Prostate gland (tissue), 2 donors: ENCODE measurements around the gene NOD2. TPM values are rescaled to one million over a fixed set of nuclear protein-coding genes. Genes with fewer than 3 reads are reported as not detected.

Source experiments
- DNase-seq: peaks from one replicate; pipeline ENCODE4 v3.0.0-alpha.2; 2019; ENCODE audit warnings: low spot score
- H3K27ac ChIP-seq, 2 donors: fragments of 200-600 bp; sonication (generic); 2 replicates each; pipeline ENCODE4 v1.5.1; 2017 to 2019
- H3K27me3 ChIP-seq: fragments of 200-600 bp; sonication (generic); replicated peaks from 2 replicates; pipeline ENCODE4 v1.5.1; 2019; ENCODE audit not compliant: insufficient read depth
- H3K36me3 ChIP-seq, 2 donors: fragments of 200-600 bp; sonication (generic); 1 replicate in 1 of 2; 2 replicates in 1 of 2; pipeline versions ENCODE4 v1.5.1 to v1.8.1; 2017 to 2019
- H3K4me1 ChIP-seq: fragments of 200-600 bp; sonication (generic); replicated peaks from 2 replicates; pipeline ENCODE4 v1.5.1; 2019
- H3K4me3 ChIP-seq, 2 donors: fragments of 200-600 bp; sonication (generic); 2 replicates each; pipeline ENCODE4 v1.5.1; 2017 to 2019
- H3K9me3 ChIP-seq: fragments of 200-600 bp; sonication (generic); 2 replicates; pipeline ENCODE4 v1.5.1; 2017
- POLR2A ChIP-seq: fragments of 450-650 bp; IDR thresholded peaks from one replicate; pipeline ENCODE4 v1.6.1; 2016; ENCODE audit warnings: antibody characterized with exemption, mild to moderate bottlenecking
- POLR2AphosphoS5 ChIP-seq: sonication (generic); formaldehyde crosslinking; IDR thresholded peaks from one replicate; pipeline ENCODE4 v1.6.1; 2017; ENCODE audit warnings: antibody characterized with exemption
- WGBS: methylation state at CpG from one replicate; pipeline ENCODE4 v1.1.5; 2018; 5-methylcytosine and 5-hydroxymethylcytosine counted together
- intact Hi-C: fragments of 100-400 bp; cut with DNase I; formaldehyde crosslinking; loops from one replicate; pipeline ENCODE4 v1.14.2; 2022
- total RNA-seq, 2 donors: library from RNA; depleted of rRNA; stranded (reverse); fragments of >200 nt; gene quantifications; one replicate each; pipeline ENCODE4 v1.1.0, GENCODE V29; 2016
- TF ChIP-seq, protein P1 (sequence below), 4 experiments: fragments of 200-600 bp in 2 of 4; fragments of 450-650 bp in 2 of 4; sonication (generic) in 2 of 4; IDR thresholded peaks; 1 replicate in 3 of 4; 2 replicates in 1 of 4; pipeline ENCODE4 v1.5.1; 2016 to 2019; ENCODE audit warnings: antibody characterized with exemption in 4 of 4, mild to moderate bottlenecking in 2 of 4, moderate library complexity in 2 of 4

NOD2 gene
- total RNA-seq, 2 donors from 2014 or later: 2.8 to 5.6 TPM

DNA sequence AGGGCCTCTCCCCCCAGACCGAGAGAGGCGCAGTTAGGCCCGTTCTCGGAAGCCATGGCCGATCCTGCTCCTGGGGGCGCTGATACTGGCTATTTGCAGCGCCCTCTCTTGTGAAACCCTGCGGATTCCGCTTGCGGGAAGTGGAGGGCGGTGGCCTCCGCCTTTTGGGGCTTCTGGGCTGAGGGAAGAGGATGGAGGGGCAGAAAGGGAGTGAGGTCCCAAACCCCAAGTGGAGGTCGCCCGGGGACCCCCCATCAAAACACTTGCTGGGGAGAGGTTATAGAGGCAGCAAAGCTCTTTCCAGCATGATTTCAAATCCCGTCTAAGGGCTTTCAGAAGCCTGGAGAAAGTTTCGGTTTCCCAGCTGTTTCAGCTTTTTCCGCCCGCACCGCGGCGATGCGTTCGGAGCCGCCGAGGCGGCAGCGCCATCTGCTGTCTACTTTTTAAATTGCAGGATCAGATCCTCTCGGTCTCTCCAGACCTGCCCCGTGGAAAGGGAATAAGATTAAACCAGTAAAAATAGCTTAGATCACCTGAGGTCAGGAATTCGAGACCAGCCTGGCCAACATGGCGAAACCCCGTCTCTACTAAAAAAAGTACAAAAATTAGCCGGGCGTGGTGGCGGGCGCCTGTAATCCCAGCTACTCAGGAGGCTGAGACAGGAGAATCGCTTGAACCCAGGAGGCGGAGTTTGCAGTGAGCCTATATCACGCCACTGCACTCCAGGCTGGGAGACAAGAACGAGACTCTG is 28.1 kb upstream of the NOD2 start:
- H3K4me1 ChIP-seq: no peaks in the 10 kb centered on the region
- TF ChIP-seq POLR2A (no peak), POLR2AphosphoS5 (no peak)
- TF ChIP-seq, protein P1, sequence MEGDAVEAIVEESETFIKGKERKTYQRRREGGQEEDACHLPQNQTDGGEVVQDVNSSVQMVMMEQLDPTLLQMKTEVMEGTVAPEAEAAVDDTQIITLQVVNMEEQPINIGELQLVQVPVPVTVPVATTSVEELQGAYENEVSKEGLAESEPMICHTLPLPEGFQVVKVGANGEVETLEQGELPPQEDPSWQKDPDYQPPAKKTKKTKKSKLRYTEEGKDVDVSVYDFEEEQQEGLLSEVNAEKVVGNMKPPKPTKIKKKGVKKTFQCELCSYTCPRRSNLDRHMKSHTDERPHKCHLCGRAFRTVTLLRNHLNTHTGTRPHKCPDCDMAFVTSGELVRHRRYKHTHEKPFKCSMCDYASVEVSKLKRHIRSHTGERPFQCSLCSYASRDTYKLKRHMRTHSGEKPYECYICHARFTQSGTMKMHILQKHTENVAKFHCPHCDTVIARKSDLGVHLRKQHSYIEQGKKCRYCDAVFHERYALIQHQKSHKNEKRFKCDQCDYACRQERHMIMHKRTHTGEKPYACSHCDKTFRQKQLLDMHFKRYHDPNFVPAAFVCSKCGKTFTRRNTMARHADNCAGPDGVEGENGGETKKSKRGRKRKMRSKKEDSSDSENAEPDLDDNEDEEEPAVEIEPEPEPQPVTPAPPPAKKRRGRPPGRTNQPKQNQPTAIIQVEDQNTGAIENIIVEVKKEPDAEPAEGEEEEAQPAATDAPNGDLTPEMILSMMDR (IDR thresholded peaks at IDR 0.05): peak; percentile 87 to 93 (median 88)
- H3K36me3 ChIP-seq: no peaks in the 10 kb centered on the region
- H3K27ac ChIP-seq: no peak overlapping the region
- 18% methylated on average over 40 of the region's 40 CpGs for WGBS
- H3K4me3 ChIP-seq: peak overlapping the region; percentile 21
- intact Hi-C loops: loop anchor here (1.0 to 10.0 kb wide), 5 partner anchors 82 to 641 kb away; partner anchors contain the start of gene CNEP1R1
- no peaks in the 10 kb centered on the region for H3K27me3 ChIP-seq
- DNase-seq: peak; percentile 66
- H3K9me3 ChIP-seq: no peaks in the 10 kb centered on the region

DNA sequence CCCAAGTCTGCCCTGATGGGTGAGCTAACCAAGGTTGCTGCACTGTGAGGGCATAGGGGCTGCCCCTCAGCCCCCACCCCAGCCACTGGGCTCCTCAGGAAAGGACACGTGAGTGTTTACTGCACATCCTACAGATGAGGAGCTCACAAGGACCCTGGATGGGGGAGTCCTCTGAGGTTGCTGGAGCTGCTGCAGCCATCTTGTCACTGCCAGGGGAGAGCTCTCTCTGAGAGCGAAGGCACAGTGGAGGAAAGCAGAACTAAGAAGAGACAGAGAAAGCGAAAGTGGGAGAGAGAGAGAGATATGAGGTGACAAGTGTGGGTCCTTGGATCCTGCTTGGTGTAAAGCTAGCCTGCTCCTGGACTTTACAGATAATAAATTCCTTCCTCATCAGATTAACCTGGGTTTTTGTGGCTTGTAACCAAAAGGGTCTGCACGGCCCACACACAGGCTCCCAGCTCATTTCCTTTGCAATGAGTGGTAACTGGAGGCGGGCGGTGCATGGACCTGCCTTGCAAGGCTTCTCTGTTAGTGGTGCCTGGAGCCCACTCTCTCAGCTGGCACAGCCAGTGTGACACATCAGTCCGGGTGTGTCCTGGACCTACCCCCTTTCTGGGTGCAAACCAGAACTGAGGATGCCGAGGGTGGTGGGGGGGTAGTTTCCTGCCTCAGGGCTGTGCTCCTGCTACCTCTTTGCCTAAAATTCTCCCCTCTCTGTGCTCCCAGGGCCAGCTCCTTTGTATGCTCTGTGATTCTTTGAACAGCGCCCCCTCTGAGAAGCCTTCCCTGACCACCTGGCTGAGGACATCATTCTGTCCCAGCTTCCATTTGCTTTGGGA is 26.5 kb upstream of the NOD2 start:
- TF ChIP-seq POLR2A: no peak
- TF ChIP-seq POLR2AphosphoS5: no peak
- TF ChIP-seq, protein P1 (IDR thresholded peaks at IDR 0.05): no peak
- Histone ChIP-seq H3K36me3 (no peaks in the 10 kb centered on the region), H3K27ac (no peak overlapping the region), H3K4me3 (no peak overlapping the region), H3K27me3 (no peaks in the 10 kb centered on the region), H3K4me1 (no peaks in the 10 kb centered on the region), H3K9me3 (no peaks in the 10 kb centered on the region)
- intact Hi-C loops: loop anchor here (5.0 to 10.0 kb wide), 3 partner anchors 80 to 642 kb away; partner anchors contain the start of gene CNEP1R1
- no peak for DNase-seq
- 78% methylated on average over 9 of the region's 9 CpGs for WGBS

DNA sequence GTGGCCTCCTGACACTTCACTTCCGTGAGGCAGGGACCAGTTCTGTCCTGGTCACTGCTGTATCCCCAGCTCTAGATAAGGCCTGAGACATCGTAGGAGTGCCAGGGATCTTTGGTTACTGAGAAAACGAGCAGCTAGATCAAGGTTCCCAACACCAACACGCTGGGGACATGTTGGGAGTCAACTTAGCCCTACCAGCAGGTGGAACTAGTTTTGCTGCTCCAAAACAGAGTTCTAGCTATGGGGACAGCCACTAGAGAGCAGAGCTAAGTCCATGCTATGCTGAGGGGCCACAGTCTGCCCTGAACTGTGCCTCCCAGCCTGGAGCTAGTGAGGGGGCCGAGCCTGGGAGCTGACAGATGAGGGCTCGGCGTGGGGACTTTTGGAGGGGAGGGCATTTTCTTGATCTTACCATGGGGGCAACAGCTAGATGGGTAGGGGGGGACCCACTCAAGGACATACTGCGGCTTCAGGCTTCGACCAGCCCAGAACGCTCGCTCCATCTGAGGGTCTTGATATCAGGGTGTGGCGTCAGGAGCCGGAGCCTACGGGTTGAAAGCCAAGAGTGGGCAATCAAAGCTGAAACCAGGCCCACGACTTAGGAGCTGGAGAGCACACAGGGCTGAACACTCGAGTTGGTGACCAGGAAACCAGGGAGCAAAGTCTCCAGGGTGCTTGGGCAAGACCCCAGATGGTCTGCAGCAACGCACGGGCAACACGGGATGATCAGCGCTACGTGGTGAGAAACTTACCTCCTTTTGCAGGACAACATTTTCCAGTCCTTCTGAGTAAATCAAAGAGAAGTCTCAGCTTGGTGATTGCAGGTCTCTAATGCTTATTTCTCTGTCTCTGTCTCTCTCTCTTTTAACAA is 25.7 kb upstream of the NOD2 start:
- H3K9me3 ChIP-seq: no peaks in the 10 kb centered on the region
- no peaks in the 10 kb centered on the region for H3K27me3 ChIP-seq
- no peaks in the 10 kb centered on the region for H3K4me1 ChIP-seq
- intact Hi-C loops: loop anchor here (5.0 to 10.0 kb wide), 3 partner anchors 80 to 643 kb away; partner anchors contain the start of gene CNEP1R1
- no peak overlapping the region for H3K27ac ChIP-seq
- WGBS: 86% methylated on average over 21 of the region's 21 CpGs
- TF ChIP-seq POLR2AphosphoS5: no peak
- TF ChIP-seq, protein P1 (IDR thresholded peaks at IDR 0.05): peak in 1 of 4 experiments; percentile 6
- no peak overlapping the region for H3K4me3 ChIP-seq
- H3K36me3 ChIP-seq: no peaks in the 10 kb centered on the region
- DNase-seq: no peak

DNA sequence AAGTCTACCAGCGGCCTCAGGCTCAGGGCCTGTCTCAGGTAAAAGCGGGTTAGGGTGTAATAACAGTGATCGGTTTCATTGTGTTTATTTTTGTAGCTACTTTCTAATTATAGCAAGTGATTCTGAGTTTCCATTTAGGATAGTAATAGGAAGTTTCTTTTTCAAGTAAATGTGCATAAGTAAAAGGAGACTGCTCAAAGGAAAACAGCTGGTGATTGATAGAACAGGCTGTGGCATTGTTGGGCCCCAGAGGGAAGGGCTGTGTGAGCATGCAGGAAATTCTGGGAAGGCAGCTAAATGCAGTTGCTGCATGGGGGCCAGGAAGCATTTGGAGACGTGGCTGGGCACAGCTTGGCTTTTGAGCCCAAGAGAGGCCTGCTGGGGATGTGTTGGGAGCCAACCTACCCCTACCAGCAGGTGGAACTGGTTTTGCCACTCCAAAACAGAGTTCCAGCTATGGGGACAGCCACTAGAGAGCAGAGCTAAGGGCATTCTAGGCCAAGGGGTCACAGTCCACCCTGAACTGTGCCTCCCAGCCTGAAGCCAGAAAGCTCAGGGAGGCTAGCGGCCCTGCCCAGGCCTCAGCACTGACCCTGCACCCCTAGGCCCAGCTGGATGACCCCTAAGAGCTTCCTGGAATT is 24.9 kb upstream of the NOD2 start:
- H3K4me1 ChIP-seq: no peaks in the 10 kb centered on the region
- H3K4me3 ChIP-seq: no peak overlapping the region
- H3K27me3 ChIP-seq: no peaks in the 10 kb centered on the region
- H3K36me3 ChIP-seq: no peaks in the 10 kb centered on the region
- H3K27ac ChIP-seq: no peak overlapping the region
- intact Hi-C loops: loop anchor here (5.0 to 10.0 kb wide), 3 partner anchors 79 to 644 kb away; partner anchors contain the start of gene CNEP1R1
- H3K9me3 ChIP-seq: no peaks in the 10 kb centered on the region
- WGBS: 44% methylated on average over 5 of the region's 5 CpGs
- DNase-seq: no peak
- TF ChIP-seq, protein P1 (IDR thresholded peaks at IDR 0.05): peak in 2 of 4 experiments; percentile 17 to 28
- TF ChIP-seq POLR2AphosphoS5: no peak
